Measurements from ENCODE around the gene PRPF40B. TPM values are rescaled to one million over a fixed set of nuclear protein-coding genes. Genes with fewer than 3 reads are reported as not detected.
"Not testable (repeated sequence)": the region's sequence is repeated elsewhere in the genome, so short reads cannot be mapped to it uniquely, and the experiment has no call there.

Gene PRPF40B
- 12.4 and 14.7 TPM in 2 replicates for total RNA-seq
- 17.3 TPM for polyA plus RNA-seq (2012)

DNA sequence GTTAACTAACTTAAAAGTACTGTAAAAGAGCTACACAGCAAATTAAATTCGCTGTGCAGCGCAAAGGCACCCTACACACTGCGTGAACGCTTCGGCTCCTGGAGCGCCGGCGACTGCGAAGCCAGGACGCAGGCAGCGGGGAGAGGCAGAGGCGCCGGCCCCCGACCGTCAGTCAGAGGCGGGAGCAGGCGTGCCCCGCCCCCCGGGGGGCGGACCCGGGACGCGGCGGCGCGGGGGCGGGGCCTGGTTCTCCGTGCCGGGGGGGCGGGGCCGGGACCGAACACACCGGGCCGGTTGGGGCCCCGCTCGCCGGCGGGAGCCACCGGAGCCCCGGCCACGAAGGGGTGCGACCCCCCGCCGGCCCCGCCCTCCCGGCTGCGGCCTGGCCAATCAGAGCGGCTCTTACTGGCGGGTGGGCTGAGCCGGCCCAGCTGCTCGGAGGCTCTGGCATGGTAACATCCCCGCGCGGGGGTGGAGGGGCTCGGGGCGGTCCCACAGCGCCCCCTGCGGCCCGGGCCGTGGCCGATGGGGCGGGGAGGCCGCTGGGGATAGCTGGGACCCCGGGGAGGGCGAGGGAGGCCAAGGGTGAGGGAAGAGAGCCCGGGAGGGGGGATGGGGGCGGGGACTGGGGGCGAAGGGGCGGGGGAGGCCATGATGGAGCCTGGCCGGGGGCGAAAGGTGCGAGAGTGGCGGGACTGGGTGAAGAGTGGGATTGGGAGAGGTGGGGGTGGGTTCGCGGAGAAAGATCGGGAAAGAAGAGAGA, at the start of gene PRPF40B:
Gene PRPF40B, plus strand, starts transcription at position 420 of the 763 bp plus-strand sequence. Its CDS starts 30 bp downstream, at position 450.
- peak; percentile 88 for DNase-seq (ENCODE audit: low read depth)

DNA sequence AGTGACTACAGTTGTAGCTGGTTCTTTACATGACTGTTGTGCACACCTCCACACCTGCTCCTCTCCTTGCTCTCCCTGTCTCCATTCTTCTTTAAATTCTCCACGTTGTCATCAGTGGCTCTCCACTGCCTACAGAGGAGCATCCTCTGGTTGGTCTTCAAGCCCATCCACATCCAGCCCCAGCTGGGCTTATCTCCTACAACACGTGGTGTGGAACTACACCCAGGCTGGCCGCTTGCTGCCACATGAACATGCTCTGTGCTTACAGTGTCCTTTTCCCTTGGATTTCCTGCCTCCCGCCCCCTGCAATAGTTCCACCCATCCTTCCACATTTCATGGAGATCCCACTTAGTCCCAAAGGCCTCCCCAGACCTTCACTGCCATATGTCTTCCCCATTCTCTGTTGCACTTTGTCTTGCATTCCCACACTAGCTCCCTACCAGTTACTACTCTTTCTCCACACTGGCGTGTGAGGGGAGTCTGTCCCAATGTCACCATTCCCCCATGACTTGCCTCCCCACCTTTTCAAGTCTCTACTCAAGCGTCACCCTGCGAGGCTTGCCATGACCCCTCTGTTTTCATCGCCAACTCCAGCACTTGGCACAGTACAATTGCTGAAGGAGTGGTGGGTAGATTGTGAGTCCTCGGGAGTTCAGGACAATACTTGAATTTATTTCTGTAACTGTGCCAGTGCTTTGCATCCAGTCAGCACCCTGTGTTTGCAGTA, 45.6 kb upstream of the PRPF40B start:
- no peak for DNase-seq (ENCODE audit: low read depth)

GRCh38 chr12:49578471-49579112, 44.8 kb upstream of the PRPF40B start:
- DNase-seq (ENCODE audit: low read depth) = no peak

DNA sequence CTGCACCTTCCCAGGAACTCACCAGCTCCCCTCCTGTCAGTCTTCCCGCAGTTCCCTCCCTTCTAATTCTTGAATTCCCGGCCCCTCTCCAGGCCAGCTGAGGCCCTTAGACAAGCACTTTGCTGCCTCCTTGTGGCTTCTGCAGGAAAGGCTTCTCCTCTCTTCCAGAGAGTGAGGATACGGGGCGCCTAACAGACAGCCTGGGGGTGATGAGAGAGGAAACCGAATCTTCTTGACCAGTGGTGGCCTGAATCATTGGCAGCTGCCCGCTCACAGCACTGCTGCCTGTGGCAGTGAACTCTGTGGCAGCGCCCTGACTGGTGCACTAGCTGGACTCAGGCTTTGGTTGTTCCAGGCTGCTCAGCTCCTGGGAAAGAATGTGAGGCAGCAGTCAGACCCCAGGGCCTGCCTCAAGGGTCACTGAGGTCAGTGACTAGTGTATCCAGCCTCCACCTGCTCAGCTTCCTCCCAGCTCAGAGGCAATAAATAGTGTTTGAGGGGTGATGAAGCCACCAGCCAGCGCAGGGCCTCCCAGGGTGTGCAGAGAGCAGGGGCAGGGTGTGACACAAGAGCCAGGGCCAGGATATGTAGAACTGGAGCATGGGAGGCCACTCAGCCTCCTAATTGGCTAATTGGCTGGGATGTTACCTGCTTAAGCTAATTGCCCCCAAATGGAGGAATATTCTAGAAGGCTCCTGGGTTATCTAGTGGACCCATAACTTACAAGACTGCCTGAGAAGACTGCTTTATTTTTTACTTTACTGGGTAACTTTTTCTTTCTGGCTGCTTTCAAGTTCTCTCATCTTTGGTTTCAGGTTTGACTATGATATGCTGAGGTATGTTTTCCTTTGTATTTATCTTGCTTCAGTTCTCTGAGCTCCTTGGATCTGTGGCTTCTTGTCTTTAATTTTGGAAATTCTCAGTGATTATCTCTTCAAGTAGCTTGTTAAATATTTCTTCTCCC, 42.5 kb upstream of the PRPF40B start:
- DNase-seq (ENCODE audit: low read depth) = peak; percentile 98

- no peak for DNase-seq (ENCODE audit: low read depth)
Measured at GRCh38 chr12:49582201-49582600, 41.2 kb upstream of the PRPF40B start.

- DNase-seq (ENCODE audit: low read depth) = no peak
Measured at GRCh38 chr12:49582850-49583249, 40.5 kb upstream of the PRPF40B start.

DNA sequence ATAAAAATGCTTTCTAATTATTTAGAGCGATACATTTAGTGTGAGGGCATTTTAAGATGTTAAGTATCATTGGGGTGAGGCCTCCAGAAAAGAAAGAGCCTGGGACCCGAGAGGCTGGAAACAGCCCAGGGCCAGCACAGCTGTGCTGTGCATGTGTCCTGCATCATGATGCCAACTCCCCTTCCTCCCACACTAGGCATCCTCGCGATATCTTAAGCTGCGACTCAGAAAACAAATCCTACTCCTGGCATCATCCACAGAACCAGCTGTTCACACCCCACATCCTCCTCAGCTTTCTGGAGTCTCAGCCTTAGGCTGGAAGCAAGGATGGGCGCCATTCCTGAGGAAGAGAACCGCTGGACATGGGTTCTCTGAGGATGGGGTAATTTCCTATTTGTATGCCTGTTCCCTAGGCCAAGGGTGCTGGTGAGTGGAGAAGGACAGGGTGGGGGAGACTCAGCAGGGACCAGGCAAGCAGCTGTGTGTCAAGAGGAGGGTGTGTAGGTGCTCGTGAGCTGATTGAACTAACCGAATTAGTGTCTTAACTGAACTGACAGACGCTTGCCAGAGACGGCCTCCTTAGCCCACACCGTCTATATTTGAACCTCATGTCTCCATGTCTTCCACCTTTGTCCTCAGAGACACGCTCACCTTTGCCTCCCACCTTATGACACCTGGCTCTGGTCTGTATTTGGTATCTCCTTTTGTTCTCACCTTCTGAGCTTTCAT, 39.8 kb upstream of the PRPF40B start:
- DNase-seq (ENCODE audit: low read depth) = peak; percentile 93

DNA sequence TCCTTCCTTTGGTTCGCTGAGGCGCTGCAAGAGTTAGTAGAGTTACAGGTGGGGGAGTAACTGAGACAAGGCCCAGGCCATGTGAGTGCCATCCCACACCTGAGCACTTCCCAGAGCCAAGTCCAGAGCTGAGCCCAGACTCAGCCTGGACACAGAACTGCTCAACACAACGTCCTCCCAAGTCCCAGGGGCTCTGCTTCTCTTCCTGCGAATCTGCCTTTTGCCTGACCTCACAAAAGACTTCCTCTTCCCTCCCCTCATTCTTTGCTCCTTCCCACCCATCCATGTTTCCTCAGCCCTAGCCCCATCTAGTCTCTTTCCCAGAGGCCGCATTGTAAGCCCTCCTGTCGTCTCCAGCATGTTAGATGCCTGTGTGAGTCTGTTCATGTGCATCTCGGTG, 38.8 kb upstream of the PRPF40B start:
- DNase-seq (ENCODE audit: low read depth) = no peak

DNA sequence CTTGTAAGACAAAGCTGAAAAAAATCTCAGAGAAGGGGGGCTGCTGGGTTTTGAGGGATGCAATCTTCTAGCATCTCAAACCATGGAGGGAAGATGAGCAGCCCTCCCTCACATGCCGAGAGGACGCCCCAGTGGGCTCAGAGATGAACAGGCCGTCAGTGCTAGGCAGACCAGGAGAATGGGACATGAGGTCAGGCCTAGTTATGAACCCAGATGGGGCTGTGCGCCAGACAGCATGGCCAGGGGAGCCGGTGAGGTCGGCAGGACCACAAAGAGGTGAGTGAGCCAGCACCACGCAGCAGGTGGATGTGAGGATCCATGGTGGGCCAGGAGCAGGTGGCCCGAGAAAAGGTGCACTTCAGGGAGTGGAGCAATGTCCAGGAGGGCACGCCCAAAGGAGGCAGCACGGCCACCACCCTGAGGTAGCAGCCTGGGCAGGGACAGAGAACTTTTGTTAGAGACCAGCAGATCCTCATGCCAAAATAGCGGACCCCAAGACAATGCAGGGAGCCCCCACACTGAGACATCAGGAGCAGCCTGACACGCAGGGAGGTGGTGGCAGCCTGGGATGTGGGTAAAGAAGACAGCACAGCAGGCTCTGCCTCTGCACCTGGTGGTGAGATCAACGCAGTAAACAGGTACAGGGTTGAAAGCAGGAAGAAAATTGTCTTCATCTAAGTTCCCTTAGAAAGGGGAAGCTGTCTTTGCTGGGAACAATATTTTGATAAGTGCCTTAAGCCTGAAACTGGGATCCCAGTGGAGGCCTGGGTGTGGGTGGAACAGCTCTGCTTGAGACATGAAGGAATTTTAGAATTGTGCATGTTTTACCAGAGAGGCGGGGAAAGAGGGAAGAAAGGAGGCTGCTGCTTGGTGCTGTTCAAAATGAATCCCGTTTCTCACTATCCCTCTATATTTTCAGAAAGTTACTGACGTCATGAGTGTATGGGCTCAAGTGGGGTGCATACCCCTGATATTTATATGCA, 37.6 kb upstream of the PRPF40B start:
- no peak for DNase-seq (ENCODE audit: low read depth)

DNA sequence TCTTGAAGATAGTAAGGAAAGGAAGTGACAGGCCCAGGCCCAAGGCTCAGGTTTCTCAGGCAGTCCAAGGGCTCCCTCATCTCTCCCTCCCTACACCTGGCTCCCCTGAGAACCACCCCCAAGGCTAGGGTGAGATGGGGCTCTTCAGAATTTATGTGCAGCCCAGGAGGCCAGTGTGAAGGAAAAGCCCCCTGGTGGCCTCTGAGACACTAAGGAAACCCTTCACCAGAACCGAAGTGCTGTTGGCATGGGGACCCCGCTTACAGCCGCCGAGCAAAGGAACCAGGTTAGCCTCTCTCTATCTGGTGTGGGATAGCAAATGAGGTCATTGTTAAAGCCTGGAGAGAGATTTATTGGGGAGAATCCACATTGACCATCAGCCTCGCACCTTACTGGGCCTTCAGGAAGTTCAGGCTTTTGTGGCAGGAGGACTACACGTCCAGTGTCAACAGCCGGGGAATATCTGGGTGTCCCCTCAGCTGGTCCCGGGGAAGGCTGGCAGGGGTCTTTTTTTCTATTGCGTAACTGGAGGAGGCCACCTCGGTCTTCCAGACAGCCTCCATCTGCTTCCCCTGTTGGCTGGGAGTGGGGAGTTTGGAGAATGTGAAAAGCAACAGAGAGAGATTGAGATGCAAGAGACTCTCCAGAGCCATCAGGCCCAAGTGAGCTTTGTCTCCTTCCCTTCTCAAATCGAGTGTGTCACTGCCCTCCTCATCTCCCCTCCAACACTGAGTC, 36.0 kb upstream of the PRPF40B start:
- no peak for DNase-seq (ENCODE audit: low read depth)

- DNase-seq (ENCODE audit: low read depth) = no peak
Measured at GRCh38 chr12:49588281-49588680, 35.1 kb upstream of the PRPF40B start.

DNA sequence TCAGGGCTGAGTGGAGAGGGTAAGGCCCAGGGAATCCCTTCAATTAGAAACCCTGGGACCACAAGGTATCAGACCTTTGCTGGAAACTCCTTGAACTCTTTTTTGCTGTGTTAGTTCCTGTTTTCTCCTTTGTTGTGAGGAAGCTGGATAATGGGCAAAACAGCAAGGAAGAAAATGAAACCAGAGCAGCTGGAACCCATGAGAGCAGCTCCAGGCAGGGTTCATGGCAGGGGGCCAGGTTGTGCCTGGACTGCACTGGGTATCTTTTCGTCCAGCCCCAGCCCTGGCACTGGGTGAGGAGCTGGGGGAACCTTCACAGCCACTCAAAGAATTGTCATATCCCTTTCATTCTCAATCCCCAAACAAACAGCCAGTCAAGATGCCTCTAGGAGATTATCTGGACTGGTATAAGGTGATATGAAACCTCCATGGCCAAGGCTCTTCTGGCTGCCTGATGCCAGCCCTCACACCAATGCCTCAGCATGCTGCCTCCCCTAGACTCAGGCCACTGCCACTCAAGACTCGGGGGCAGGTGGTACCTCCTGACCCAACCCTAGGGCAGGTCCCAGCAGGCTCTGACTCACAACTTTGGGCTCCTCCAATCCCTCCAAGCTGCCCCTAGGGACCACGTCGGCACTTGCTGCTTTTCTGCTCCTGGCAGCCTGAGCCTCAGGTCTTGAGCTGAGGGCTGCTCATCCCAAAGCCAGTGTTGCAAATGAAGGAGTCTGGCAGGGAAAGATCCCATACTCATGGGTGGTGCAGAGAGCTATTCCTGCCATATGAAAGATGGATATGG, 34.4 kb upstream of the PRPF40B start:
- peak; percentile 90 for DNase-seq (ENCODE audit: low read depth)

- DNase-seq (ENCODE audit: low read depth) = no peak
Measured at GRCh38 chr12:49598527-49598926, 24.8 kb upstream of the PRPF40B start.

GRCh38 chr12:49599961-49600360, 23.4 kb upstream of the PRPF40B start:
- DNase-seq (ENCODE audit: low read depth) = no peak

GRCh38 chr12:49603721-49604120, 19.6 kb upstream of the PRPF40B start:
- DNase-seq (ENCODE audit: low read depth) = no peak

DNA sequence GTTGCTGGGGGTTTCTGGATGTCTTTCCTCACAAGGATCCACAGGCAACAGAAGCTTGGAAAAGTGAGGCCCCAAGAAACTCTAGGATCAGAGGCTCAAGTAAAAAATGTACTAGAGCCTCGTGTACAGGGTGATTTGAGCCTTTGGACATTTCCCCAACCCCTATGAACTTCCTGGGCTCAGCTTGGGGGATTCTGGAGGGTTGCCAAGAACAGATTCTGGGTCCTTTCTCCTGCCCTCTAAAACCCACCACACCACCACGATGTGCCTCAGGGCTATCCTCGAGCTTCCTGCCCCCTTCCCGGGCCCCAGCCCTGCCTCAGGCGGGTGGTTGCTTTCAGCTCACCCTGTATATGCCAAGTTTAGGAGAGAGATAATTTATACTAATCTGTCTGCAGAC, 18.5 kb upstream of the PRPF40B start:
- DNase-seq (ENCODE audit: low read depth) = no peak

- DNase-seq (ENCODE audit: low read depth) = not testable (repeated sequence)
Measured at GRCh38 chr12:49605539-49605938, 17.8 kb upstream of the PRPF40B start, which contains the start of gene FAM186B. Gene FAM186B, minus strand, starts transcription at chr12:49605639. Its CDS starts 162 bp downstream, at chr12:49605477.
